ENCODE measurements around the gene ARMH4. TPM values are rescaled to one million over a fixed set of nuclear protein-coding genes. Genes with fewer than 3 reads are reported as not detected.

Gene ARMH4
- total and polyA plus RNA-seq, 10 of the 15 experiments (the other 5 are each of a cell fraction or from before 2014, with no cell fraction given): 0.50 to 0.97 (median 0.60) TPM; not detected in 7

DNA sequence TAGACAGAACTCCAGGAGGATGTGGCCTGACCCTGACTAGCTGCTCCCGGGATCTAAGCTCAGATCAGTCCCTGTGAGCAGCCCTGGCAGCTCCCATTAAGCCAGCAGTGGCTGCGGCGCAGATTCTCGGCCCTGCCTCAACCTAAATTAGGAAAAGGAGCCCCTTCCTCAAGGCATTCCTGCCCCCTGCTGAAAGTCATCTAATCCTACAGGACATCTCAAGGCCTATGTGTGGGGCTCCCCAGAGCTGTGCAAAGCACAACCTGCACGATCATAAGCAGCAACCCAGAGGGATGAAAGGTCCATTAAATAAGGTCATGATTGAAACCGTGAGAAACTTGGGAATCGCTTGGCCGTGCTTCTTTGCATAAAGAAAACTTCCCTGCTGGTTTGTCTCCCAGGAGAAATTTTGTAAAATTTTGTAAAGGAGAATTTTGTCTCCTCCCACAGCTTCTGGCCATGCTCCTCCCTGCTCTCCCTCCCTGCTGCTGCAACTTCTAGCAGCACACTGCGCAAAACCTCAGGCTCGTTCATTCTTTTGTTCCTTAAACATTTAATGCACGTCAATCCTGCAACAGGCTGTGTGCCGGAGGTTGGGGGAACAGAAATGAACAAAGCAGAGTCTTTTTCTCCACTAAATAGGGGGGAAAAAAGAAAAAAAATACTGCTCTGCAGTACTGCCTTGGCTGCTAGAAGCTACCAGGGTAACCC is 189.5 kb downstream of the ARMH4 start:
- Histone ChIP-seq H2AFZ (ENCODE audit: control insufficient read depth, low read depth, low read length) (no peak overlapping the region), H3K4me1 (ENCODE audit: control insufficient read depth, insufficient read depth, low read length) (no peaks in the 10 kb centered on the region), H3K36me3 (ENCODE audit: control insufficient read depth in 2 of 2, insufficient read depth in 2 of 2, low read length in 1 of 2) (no peaks in the 10 kb centered on the region), H3K79me2 (ENCODE audit: control insufficient read depth, insufficient read depth, low read length) (no peaks in the 10 kb centered on the region), H3K4me3 (no peak overlapping the region), H4K20me1 (ENCODE audit: control insufficient read depth, insufficient read depth) (no peaks in the 10 kb centered on the region; the same call in 1 of the 2 replicates), H3K27ac (ENCODE audit: control insufficient read depth, insufficient read depth) (no peak overlapping the region), H3K4me2 (ENCODE audit: control insufficient read depth, insufficient read depth) (no peak overlapping the region), H3K9ac (ENCODE audit: control insufficient read depth, insufficient read depth, low read length) (no peak overlapping the region), H3K9me3 (replicated peaks; ENCODE audit: control insufficient read depth, insufficient read depth, low read length) (no peaks in the 10 kb centered on the region), H3K27me3 (replicated peaks in 1 of 2; ENCODE audit: control insufficient read depth in 2 of 2, insufficient read depth in 2 of 2, low read length in 1 of 2) (no peaks in the 10 kb centered on the region)
- BruUV-seq (replicated peaks): no TSS peak
- WGBS (ENCODE audit: insufficient coverage, insufficient replicate concordance, low lambda C conversion rate, missing lambda C conversion rate): 5% methylated on average over 12 of the region's 12 CpGs
- intact Hi-C loops (cut with micrococcal nuclease; ENCODE audit: unreplicated experiment) (no loop called here), in situ Hi-C loops (cut with MboI) (no loop called here)
- ChIA-PET CTCF (interaction anchor here (0.5 kb wide), 1 partner anchor 1459 kb away, joined by 3 read pairs; no protein-coding TSS in a partner anchor), POLR2A (no interaction called here), RAD21 (ENCODE audit: unreplicated experiment) (no interaction called here), SMC1A (ENCODE audit: uncharacterized antibody, unreplicated experiment) (no interaction called here)
- TF ChIP-seq NBN (IDR thresholded peaks at IDR 0.05) (no peak), RFX5 (IDR thresholded peaks at IDR 0.05; ENCODE audit: low read depth, low read length) (no peak), EZH2 (IDR thresholded peaks at IDR 0.05; ENCODE audit: borderline replicate concordance, control insufficient read depth, low read depth, low read length) (no peak)
- TF ChIP-seq, protein P1, sequence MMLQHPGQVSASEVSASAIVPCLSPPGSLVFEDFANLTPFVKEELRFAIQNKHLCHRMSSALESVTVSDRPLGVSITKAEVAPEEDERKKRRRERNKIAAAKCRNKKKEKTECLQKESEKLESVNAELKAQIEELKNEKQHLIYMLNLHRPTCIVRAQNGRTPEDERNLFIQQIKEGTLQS (IDR thresholded peaks at IDR 0.05; ENCODE audit: borderline replicate concordance, extremely low read depth, low read depth, low read length): no peak
- TF ChIP-seq, protein P2, sequence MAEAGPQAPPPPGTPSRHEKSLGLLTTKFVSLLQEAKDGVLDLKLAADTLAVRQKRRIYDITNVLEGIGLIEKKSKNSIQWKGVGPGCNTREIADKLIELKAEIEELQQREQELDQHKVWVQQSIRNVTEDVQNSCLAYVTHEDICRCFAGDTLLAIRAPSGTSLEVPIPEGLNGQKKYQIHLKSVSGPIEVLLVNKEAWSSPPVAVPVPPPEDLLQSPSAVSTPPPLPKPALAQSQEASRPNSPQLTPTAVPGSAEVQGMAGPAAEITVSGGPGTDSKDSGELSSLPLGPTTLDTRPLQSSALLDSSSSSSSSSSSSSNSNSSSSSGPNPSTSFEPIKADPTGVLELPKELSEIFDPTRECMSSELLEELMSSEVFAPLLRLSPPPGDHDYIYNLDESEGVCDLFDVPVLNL (IDR thresholded peaks at IDR 0.05; ENCODE audit: low read depth, low read length): no peak
- ATAC-seq (no peak), DNase-seq (ENCODE audit: low read depth, low spot score) (no peak), FAIRE-seq (no peak)

DNA sequence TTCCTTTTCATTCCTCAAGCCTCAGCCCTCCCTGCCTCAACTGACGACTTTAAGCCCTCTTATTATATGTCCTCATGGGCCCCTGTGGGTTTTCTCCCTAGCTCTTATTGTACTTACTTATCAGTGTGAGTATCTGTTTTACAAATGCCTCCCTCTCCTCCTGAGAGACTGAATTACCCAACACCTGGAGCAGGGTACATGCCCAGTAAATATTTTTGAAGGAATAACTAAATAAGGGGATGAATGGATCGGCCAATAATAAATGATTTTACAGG is 190.3 kb downstream of the ARMH4 start:
- Histone ChIP-seq H3K9me3 (replicated peaks; ENCODE audit: control insufficient read depth, insufficient read depth, low read length) (no peaks in the 10 kb centered on the region), H4K20me1 (ENCODE audit: control insufficient read depth, insufficient read depth) (no peaks in the 10 kb centered on the region; the same call in 1 of the 2 replicates), H3K27ac (ENCODE audit: control insufficient read depth, insufficient read depth) (no peak overlapping the region), H3K9ac (ENCODE audit: control insufficient read depth, insufficient read depth, low read length) (no peak overlapping the region), H3K27me3 (replicated peaks in 1 of 2; ENCODE audit: control insufficient read depth in 2 of 2, insufficient read depth in 2 of 2, low read length in 1 of 2) (no peaks in the 10 kb centered on the region), H3K4me1 (ENCODE audit: control insufficient read depth, insufficient read depth, low read length) (no peaks in the 10 kb centered on the region), H3K4me2 (ENCODE audit: control insufficient read depth, insufficient read depth) (no peak overlapping the region), H3K36me3 (ENCODE audit: control insufficient read depth in 2 of 2, insufficient read depth in 2 of 2, low read length in 1 of 2) (no peaks in the 10 kb centered on the region), H2AFZ (ENCODE audit: control insufficient read depth, low read depth, low read length) (no peak overlapping the region), H3K4me3 (no peak overlapping the region), H3K79me2 (ENCODE audit: control insufficient read depth, insufficient read depth, low read length) (no peaks in the 10 kb centered on the region)
- FAIRE-seq (no peak), DNase-seq (ENCODE audit: low read depth, low spot score) (no peak), ATAC-seq (no peak)
- POLR2A ChIA-PET: no interaction called here
- intact Hi-C loops (cut with micrococcal nuclease; ENCODE audit: unreplicated experiment): no loop called here
- SMC1A ChIA-PET (ENCODE audit: uncharacterized antibody, unreplicated experiment): no interaction called here
- CTCF ChIA-PET: interaction anchor here (0.5 kb wide), 1 partner anchor 1458 kb away, joined by 3 read pairs; no protein-coding TSS in a partner anchor
- no TSS peak for BruUV-seq (replicated peaks)
- WGBS (ENCODE audit: insufficient coverage, insufficient replicate concordance, low lambda C conversion rate, missing lambda C conversion rate): 2% methylated on average over 2 of the region's 2 CpGs
- in situ Hi-C loops (cut with MboI): no loop called here
- RAD21 ChIA-PET (ENCODE audit: unreplicated experiment): no interaction called here
- TF ChIP-seq NFYB (IDR thresholded peaks at IDR 0.05; ENCODE audit: insufficient read depth, low read depth, low read length) (no peak), EED (IDR thresholded peaks at IDR 0.05; ENCODE audit: low read depth) (no peak), POLR2A (IDR thresholded peaks at IDR 0.05; ENCODE audit: low read depth, low read length) (no peak), MEF2B (IDR thresholded peaks at IDR 0.05; ENCODE audit: partially characterized antibody, poor library complexity, severe bottlenecking) (no peak), SMC3 (IDR thresholded peaks at IDR 0.05; ENCODE audit: borderline replicate concordance, low read length) (no peak), MTA3 (IDR thresholded peaks at IDR 0.05; ENCODE audit: borderline replicate concordance, low read length) (no peak), EP300 (IDR thresholded peaks at IDR 0.05; ENCODE audit: borderline replicate concordance in 1 of 2, control insufficient read depth in 1 of 2, low read depth in 2 of 2, low read length in 2 of 2) (no peak), CREB1 (IDR thresholded peaks at IDR 0.05; ENCODE audit: low read depth) (no peak), HDAC6 (IDR thresholded peaks at IDR 0.05; ENCODE audit: unreplicated experiment) (no peak)
